Stomach (tissue), 9 donors: Measurements from ENCODE around the gene LGR4. TPM values are rescaled to one million over a fixed set of nuclear protein-coding genes. Genes with fewer than 3 reads are reported as not detected.

Experiments
- DNase-seq, 2 donors: peaks; one replicate each; pipeline versions ENCODE4 v3.0.0 to v3.0.0-alpha.2; 2013 to 2019
- H3K27ac ChIP-seq, 5 donors: fragments of 200-600 bp in 4 of 5; sonication (generic) in 4 of 5; one replicate each; pipeline ENCODE4 v1.5.1; 2013 to 2019; ENCODE audit warnings: mild to moderate bottlenecking in 1 of 5, moderate library complexity in 1 of 5
- H3K27me3 ChIP-seq, 3 donors: fragments of 200-600 bp; sonication (generic); one replicate each; pipeline ENCODE4 v1.5.1; 2017 to 2019; ENCODE audit warnings: mixed run types in 1 of 3
- H3K36me3 ChIP-seq, 4 donors: fragments of 200-600 bp; sonication (generic); 1 replicate in 3 of 4; 2 replicates in 1 of 4; pipeline ENCODE4 v1.5.1; 2016 to 2019
- H3K4me1 ChIP-seq, 4 donors: fragments of 200-600 bp; sonication (generic); one replicate each; pipeline ENCODE4 v1.5.1; 2016 to 2019
- H3K4me3 ChIP-seq, 4 donors: fragments of 200-600 bp; sonication (generic) in 3 of 4; one replicate each; pipeline ENCODE4 v1.5.1; 2016 to 2019; ENCODE audit warnings: mild to moderate bottlenecking in 1 of 4
- H3K9me3 ChIP-seq, 4 donors: fragments of 200-600 bp; sonication (generic); one replicate each; pipeline ENCODE4 v1.5.1; 2016 to 2019
- EP300 ChIP-seq: sonication (generic); formaldehyde crosslinking; IDR thresholded peaks from one replicate; pipeline ENCODE4 v1.6.1; 2017; ENCODE audit warnings: antibody characterized with exemption
- POLR2A ChIP-seq, 4 donors: fragments of 450-650 bp; IDR thresholded peaks; one replicate each; pipeline ENCODE4 v1.6.1; 2016; ENCODE audit warnings: antibody characterized with exemption in 4 of 4, control low read depth in 2 of 4, mild to moderate bottlenecking in 1 of 4, moderate library complexity in 1 of 4
- POLR2AphosphoS5 ChIP-seq, 3 donors: sonication (generic); formaldehyde crosslinking; IDR thresholded peaks; one replicate each; pipeline ENCODE4 v1.6.1; 2016; ENCODE audit warnings: antibody characterized with exemption in 3 of 3
- WGBS, 5 donors: extraction: QIAGEN DNeasy Blood & Tissue Kit in 3 of 5; methylation state at CpG; one replicate each; pipeline versions ENCODE4 v1.1.5 to v1.1.7; 2013 to 2018; 5-methylcytosine and 5-hydroxymethylcytosine counted together
- intact Hi-C: fragments of 100-400 bp; cut with DNase I; formaldehyde crosslinking; loops from one replicate; pipeline ENCODE4 v1.15.1; 2023; ENCODE audit warnings: low total_unique reads
- polyA plus RNA-seq, 3 donors: library from polyadenylated mRNA; stranded (reverse); fragments of 200-250 nt; gene quantifications; one replicate each; pipeline ENCODE4 v1.2.3, GENCODE V29; 2013
- total RNA-seq, 5 donors: library from RNA; depleted of rRNA; stranded (reverse); fragments of >200 nt; gene quantifications; one replicate each; pipeline versions ENCODE4 v1.1.0 to v1.2.3, GENCODE V29; 2014 to 2016
- TF ChIP-seq, protein P1 (sequence below), 7 experiments: fragments of 450-650 bp in 4 of 7; fragments of 200-600 bp in 3 of 7; sonication (generic) in 3 of 7; IDR thresholded peaks; one replicate each; pipeline ENCODE4 v1.5.1; 2016 to 2019; ENCODE audit warnings: antibody characterized with exemption in 7 of 7, control low read depth in 2 of 7, mild to moderate bottlenecking in 1 of 7
- donor health status: healthy with polysubstance abuse.
- donor health status: Bipolar disorder and iron deficiency.
- donor health status: healthy.

The LGR4 gene
- total and polyA plus RNA-seq, 8 donors: 5.6 to 236 (median 31.3) TPM

DNA sequence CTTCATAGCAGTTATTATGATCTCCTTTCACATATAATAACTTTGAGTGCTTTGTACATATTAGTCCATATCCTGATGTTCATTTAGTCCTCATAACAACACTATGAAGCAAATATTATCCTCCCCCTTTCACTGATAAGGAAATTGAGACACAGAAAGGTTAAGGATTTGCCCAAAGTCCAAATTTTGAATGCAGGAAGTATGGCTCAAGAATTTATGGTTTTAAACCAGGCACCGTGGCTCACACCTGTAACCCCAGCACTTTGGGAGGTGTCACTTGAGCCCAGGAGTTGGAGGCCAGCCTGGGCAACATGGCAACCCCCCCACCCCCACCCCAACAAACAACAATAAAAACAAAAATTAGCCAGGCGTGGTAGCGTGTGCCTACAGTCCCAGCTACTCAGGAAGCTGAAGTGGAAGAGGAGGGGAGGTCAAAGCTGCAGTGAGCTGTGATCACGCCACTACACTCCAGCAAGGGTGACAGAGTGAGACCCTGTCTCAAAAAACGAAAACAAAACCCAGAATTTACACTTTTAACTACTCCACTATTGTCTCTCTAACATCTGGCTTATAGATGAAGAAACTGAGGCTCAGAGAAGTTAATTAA, 118.1 kb downstream of the LGR4 start:
- intact Hi-C loops: no loop called here
- H3K4me3 ChIP-seq: no peak overlapping the region
- no peaks in the 10 kb centered on the region for H3K9me3 ChIP-seq
- H3K4me1 ChIP-seq: peaks cover 0 to 20% (median 7%) of the 10 kb centered on the region in 4 donors
- TF ChIP-seq POLR2A (IDR thresholded peaks at IDR 0.05) (no peak), EP300 (no peak), POLR2AphosphoS5 (IDR thresholded peaks at IDR 0.05) (no peak)
- TF ChIP-seq, protein P1, sequence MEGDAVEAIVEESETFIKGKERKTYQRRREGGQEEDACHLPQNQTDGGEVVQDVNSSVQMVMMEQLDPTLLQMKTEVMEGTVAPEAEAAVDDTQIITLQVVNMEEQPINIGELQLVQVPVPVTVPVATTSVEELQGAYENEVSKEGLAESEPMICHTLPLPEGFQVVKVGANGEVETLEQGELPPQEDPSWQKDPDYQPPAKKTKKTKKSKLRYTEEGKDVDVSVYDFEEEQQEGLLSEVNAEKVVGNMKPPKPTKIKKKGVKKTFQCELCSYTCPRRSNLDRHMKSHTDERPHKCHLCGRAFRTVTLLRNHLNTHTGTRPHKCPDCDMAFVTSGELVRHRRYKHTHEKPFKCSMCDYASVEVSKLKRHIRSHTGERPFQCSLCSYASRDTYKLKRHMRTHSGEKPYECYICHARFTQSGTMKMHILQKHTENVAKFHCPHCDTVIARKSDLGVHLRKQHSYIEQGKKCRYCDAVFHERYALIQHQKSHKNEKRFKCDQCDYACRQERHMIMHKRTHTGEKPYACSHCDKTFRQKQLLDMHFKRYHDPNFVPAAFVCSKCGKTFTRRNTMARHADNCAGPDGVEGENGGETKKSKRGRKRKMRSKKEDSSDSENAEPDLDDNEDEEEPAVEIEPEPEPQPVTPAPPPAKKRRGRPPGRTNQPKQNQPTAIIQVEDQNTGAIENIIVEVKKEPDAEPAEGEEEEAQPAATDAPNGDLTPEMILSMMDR (IDR thresholded peaks at IDR 0.05): no peak
- no peaks in the 10 kb centered on the region for H3K36me3 ChIP-seq
- WGBS, 5 donors: 61 to 77% (median 71%) methylated on average over 5 of the region's 5 CpGs
- H3K27ac ChIP-seq: no peak overlapping the region
- no peak for DNase-seq
- no peaks in the 10 kb centered on the region for H3K27me3 ChIP-seq

DNA sequence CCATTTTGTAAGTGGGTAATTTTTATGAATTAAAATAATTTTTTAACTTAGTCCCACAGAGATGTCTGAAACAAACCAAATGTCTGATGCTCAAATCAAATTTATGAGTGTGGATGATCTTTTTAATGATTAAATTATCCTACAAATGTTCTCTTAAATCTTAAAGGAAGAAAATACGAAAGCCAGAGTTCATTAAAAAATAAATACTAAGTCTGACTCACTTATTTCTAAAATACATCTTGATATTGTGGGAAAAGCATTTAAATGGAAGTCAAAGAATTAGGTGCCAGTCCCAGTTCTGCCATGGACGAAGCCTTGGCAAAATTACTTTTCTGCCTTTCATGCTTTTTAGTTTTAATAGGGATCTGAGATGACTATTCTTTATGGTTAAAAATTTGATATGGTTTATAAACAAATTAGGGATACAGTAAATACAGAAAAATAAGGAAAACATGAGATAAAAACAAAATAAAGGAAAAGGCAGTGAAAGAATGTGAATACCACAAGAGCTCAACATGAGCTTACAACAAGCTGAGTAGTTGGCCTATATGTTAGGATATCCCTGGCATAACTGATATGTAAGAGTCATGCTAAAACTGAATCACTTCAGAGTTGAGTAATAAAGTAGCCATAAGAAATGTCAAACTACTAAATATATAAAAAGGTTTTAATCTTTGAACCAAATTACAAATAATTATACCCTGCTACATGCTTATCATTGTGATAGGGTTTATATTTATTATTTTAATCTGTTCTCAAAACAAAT, 118.8 kb downstream of the LGR4 start:
- Histone ChIP-seq H3K9me3 (no peaks in the 10 kb centered on the region), H3K36me3 (no peaks in the 10 kb centered on the region), H3K27ac (no peak overlapping the region), H3K4me1 (peaks cover 0 to 21% (median 8%) of the 10 kb centered on the region in 4 donors), H3K27me3 (no peaks in the 10 kb centered on the region), H3K4me3 (no peak overlapping the region)
- TF ChIP-seq POLR2A (IDR thresholded peaks at IDR 0.05) (no peak), EP300 (no peak), POLR2AphosphoS5 (IDR thresholded peaks at IDR 0.05) (no peak)
- TF ChIP-seq, protein P1 (IDR thresholded peaks at IDR 0.05): no peak
- intact Hi-C loops: no loop called here
- no peak for DNase-seq
- WGBS, 5 donors: 92 to 95% (median 94%) methylated on average over 2 of the region's 2 CpGs

DNA sequence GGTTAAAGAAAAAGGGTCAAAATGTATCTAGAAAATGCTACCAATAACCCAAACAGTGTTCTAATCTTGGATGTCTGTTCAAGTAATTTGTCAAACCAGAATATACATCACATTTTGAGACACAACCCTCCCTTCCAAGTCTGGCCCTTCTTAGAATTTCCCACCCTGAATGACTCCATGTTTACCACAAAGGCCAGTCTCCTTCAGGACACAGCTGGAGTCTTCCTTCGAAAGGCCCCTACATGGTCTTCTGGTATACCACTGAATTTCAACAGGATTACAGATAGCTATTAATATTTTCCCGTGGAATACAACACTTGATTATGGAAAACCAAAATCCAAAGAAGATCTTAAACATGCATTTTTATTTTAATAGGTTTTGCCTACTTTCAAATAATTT, 119.8 kb downstream of the LGR4 start:
- intact Hi-C loops: no loop called here
- Histone ChIP-seq H3K27ac (no peak overlapping the region), H3K36me3 (no peaks in the 10 kb centered on the region), H3K4me1 (peaks cover 0 to 25% (median 11%) of the 10 kb centered on the region in 4 donors), H3K27me3 (no peaks in the 10 kb centered on the region), H3K4me3 (no peak overlapping the region), H3K9me3 (no peaks in the 10 kb centered on the region)
- 81 to 94% (median 91%) methylated on average over 2 of the region's 2 CpGs for WGBS, 5 donors
- no peak for DNase-seq
- TF ChIP-seq EP300: no peak
- TF ChIP-seq POLR2A (IDR thresholded peaks at IDR 0.05): no peak
- TF ChIP-seq POLR2AphosphoS5 (IDR thresholded peaks at IDR 0.05): no peak

DNA sequence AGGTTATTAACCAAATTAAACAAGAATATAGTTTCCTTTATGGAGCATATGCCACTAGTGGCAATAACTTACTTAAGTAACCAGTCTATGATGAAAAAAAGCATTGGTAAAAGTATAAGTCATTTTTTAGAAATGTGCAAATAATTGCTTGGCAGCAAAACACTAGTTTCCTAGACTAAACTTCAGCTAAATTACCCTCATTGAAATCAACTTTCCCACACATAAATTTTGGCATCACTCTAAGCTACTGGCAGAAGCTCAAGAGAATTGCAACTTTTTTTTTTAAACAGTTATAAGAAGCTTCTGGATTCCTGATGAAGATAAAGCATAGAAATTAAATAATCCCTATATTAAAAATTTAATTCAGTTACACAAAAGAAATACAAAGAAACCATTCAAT, 122.1 kb downstream of the LGR4 start:
- H3K4me3 ChIP-seq: no peak overlapping the region
- no peak for DNase-seq
- H3K9me3 ChIP-seq: no peaks in the 10 kb centered on the region
- no peaks in the 10 kb centered on the region for H3K36me3 ChIP-seq
- H3K27ac ChIP-seq: peak overlapping the region in 1 of 5 donors; percentile 2
- TF ChIP-seq POLR2AphosphoS5 (IDR thresholded peaks at IDR 0.05): no peak
- no peak for TF ChIP-seq EP300
- TF ChIP-seq POLR2A (IDR thresholded peaks at IDR 0.05): no peak
- TF ChIP-seq, protein P1 (IDR thresholded peaks at IDR 0.05): no peak
- intact Hi-C loops: no loop called here
- no peaks in the 10 kb centered on the region for H3K27me3 ChIP-seq
- H3K4me1 ChIP-seq: peaks cover 0 to 24% (median 11%) of the 10 kb centered on the region in 4 donors

- DNase-seq: no peak
- Histone ChIP-seq H3K4me3 (no peak overlapping the region), H3K4me1 (peaks cover 0 to 22% (median 11%) of the 10 kb centered on the region in 4 donors), H3K27ac (peak overlapping the region in 1 of 5 donors; percentile 2), H3K27me3 (no peaks in the 10 kb centered on the region), H3K9me3 (no peaks in the 10 kb centered on the region), H3K36me3 (no peaks in the 10 kb centered on the region)
- TF ChIP-seq EP300 (no peak), POLR2AphosphoS5 (IDR thresholded peaks at IDR 0.05) (no peak), POLR2A (IDR thresholded peaks at IDR 0.05) (no peak)
- TF ChIP-seq, protein P1 (IDR thresholded peaks at IDR 0.05): no peak
- 77 to 87% (median 84%) methylated on average over 2 of the region's 2 CpGs for WGBS, 5 donors
- intact Hi-C loops: no loop called here
These were observed 122.7 kb downstream of the LGR4 start for GRCh38 chr11:27349919-27350318.
